Dedifferentiated amniotic fluid mesenchymal stem cell (primary cell): ENCODE data around the gene GRM5.
"Not testable (repeated sequence)": the region's sequence is repeated elsewhere in the genome, so short reads cannot be mapped to it uniquely, and the experiment has no call there.

Source experiments
- DNase-seq: peaks from one replicate; pipeline ENCODE4 v3.0.0-alpha.2; 2016; ENCODE audit errors: extremely low spot score

The GRM5 gene

DNA sequence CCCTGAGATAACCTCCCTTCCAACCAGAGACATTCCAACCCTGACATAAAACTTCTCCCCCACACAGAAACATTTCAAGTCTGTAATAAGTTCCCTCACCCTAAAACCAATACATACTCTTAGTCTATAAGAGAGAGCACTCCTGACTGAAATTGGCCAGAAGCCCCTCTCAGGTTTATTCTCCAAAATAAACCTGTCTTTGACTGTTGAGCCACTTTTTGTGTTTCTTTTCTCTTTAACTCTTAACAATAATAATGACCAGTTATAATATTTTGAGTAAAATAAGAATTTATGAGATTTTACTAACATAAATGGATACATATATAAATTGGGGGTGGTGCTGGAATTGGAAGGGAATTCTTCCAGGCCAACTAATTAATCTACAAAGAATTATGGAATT is 93.6 kb downstream of the GRM5 start:
- DNase-seq = no peak

DNA sequence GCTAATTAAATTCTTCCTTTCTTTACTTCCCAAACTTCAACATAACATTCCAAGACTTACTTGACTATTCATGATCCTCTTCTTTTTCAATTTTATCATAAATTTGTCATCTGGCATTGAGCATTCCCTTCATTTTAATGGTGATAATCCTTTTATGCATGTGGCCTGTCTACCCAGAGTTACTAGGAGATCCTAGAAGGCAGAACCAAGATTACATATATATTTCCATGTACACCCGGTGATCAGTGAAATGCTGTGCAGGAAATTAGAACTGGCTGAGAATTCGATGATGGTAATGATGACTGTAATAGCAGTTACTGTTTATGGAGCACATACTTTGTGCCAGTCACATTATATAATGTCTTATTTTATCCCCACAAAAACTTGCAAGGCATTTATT is 104.2 kb downstream of the GRM5 start:
- DNase-seq = not testable (repeated sequence)

DNA sequence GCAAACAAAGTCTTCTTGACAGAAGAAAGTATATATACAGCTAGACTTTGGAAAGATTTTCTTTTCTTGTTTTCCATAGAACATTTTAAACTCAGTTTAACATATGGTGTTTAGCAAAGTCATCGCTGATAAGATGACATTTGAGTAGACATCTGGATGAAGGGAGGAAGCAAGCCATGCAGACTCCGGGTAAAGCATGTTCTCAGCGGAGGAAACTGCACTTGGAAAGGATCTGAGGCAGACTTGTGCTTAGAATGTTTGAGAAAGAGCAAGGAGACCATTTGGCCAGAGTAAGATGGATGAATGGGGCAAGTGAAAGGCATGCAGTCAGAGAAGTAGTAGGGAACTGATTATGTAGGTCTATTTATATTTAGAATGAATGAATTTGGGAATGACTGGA is 105.9 kb downstream of the GRM5 start:
- not testable (repeated sequence) for DNase-seq

DNA sequence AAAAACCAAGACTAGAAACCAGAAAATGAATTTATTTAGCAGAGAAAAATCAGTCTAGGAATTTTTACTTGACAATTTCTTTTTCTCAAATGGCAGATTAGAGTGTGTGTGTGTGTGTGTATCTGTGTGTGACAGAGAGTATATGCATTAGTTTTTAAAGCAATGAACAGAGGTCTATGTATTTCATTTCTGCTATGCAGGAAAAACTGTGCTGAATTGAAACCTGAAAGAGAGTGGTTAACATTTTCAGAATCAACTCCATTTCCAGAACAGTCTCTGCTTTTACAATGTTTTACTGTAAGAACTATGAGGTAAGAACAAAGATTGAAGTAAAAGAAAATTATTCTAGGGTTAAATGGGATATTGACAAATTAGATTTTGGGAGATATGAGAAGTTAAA is 114.8 kb downstream of the GRM5 start:
- no peak for DNase-seq

DNA sequence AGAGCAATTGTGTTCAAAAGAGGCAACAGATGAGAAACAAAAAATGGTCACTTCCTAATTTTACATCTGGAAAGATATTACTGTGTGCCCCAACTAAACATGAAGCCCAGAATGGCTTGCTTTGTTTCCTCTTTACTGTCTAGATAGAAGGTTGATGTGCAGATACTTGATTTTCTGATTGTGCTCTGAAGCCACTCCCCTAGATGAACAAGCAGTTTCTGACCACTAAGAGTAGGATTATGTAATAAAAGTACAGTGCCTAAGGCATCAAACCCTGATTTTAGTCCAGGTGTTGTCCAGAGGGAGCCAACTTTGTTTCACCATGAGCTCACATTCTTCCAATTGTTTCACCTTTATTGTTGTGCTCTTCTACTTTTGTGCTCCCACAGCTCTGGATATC is 116.9 kb downstream of the GRM5 start:
- DNase-seq = not testable (repeated sequence)

DNA sequence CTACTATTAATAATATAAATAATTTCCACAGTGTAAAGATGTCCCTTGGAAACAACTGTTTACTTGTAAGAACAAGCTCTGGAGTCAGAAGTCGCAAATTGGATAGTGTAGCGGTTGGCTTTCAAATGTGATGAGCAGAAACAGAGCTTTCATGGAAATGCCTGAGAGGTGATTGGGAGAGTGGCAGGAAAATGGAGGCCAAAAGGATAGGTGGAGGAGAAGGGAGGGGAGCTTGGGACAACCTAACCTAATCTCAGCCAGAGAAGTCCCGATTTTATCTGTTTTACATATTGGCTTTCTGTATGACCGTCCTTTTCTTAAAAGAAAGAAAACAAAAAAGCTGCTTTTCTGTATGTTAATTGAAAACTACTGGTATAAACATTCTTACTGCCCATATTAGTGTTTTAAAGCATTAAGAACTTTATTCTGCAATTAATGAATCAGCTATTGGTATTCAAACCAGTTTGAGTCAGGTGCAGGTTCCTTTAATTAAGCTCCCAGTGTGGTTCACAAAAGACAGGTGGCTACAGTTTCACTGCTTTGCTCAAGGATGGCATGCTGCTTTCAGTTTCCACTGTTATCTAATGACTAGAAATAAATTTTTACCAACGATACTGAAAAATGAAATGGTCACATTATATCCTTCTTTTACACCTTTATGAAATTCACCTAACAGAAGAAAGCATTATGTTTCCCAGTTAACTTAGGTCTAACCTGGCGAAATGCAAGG is 117.8 kb downstream of the GRM5 start:
- not testable (repeated sequence) for DNase-seq

DNA sequence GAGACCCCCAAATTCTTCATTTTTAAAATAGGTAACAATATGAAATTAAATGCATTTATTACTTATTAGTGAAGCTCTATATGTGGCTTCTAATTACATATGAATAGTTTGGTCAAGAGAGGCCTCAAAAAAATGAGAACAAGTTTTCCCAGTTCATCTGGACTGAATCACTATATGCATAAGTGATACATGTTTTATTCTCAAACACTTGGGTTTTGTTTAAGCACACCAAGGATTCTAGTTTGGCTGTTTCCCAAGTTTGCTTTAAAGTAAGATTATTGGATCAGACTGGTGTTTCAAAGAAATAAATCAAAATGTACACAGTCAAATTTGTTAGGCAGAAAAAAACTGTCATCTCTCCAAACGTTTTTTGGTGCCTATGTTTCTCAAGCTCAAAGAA is 136.1 kb downstream of the GRM5 start:
- not testable (repeated sequence) for DNase-seq

DNA sequence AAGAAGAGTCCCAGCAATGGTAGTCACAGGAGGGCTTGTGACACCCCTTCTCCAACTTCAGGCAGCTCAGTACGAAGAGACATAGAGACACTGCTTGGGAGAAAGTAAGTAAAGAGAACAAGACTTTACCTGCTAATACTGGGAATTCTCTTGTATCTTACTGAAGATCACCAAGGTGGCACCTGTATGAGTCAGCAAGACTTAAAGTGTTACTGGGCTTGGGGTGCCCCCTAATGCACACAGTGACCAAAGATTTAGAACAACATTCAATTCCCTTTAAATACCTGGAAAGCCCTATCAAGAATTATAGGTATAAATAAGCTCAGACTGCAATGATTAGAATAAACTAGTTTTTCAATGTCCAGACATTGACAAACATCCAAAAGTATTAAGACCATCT is 148.7 kb downstream of the GRM5 start:
- not testable (repeated sequence) for DNase-seq

DNA sequence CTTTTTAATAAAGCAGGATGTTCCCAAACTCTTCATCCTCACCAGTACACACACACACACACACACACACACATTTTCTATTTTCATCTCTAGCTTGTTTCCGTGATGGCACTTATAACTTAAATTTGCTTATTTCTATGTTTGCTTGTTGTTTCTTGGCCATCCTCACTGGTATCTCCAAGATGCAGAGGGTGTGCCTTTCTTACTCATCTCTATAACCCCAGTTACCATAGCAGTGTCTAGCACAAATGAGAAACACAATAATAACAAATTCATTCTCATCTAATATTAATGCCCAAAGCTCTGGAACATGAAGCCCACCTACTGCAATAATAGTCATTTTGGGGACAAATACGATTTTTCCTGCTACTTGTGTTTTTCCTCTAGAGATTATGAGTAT is 156.3 kb downstream of the GRM5 start:
- DNase-seq = no peak

DNA sequence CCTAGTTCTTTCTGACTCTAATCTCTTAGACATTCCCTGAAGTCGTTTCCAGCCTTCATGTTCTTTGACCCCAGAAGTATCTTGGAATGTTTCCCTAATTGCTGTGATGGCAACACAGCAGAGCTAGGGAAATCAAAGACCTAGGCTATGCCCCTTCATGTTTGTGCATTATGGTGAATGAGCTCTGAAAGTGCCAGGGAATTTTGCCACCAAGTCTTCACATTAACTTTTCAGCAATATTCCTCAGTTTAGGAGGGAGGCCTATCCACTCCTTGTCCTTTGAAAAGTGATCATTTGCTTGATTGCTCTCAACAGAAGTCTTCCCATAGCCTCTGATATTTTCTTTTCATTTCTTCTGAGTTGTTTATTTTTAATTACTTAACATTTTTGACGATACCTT is 164.3 kb downstream of the GRM5 start:
- DNase-seq = not testable (repeated sequence)

DNA sequence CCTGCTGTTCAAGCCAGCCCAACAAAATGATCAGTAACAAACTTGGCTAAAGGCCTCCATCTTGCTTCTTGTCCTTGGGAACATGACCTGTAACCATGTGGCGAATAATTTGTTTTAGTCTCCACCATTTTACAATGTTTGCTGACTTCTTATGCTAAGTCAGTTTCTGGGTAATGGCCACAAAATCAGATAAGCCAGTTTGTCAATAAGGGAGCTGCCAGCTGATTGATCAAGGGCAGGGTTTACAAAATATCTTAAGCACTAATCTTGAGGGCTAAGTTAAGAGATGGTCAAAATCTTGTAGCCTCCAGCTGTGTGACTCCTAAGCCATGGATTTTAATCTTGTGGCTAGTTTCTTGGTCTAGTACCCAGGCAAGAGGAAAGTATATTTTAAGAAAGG is 176.9 kb downstream of the GRM5 start:
- not testable (repeated sequence) for DNase-seq

DNA sequence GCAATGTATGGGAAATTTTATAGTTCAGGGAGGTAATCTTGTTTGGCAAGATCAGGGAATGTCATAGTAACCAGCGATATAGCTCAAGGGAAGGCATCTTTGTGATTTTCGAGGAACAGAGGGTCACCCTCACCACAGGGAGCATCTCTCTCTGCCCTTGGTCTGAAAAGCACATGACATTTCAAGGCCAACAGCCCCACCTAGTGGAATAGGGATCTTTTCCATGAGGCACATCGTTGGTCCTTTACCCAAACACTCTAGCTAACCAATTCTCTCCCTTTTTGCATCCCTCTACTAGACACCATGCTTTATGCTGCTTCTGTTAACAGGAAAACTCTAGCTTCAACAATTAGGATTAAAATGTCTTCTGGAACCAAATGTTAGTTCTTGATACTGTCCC is 179.0 kb downstream of the GRM5 start:
- no peak for DNase-seq

DNA sequence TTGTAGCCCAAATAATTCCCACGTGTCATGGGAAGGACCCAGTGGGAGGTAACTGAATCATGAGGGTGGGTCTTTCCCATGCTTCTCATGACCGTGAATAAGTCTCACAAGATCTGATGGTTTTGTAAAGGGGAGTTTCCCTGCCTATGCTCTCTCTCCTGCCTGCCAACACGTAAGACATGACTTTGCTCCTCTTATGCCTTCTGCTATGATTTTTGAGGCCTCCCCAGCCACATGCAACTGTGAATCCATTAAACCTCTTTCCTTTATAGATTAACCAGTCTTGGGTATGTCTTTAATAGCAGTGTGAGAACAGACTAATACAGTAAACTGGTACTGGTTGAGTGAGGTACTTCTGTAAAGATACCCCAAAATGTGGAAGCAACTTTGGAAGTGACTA is 183.0 kb downstream of the GRM5 start:
- not testable (repeated sequence) for DNase-seq

DNA sequence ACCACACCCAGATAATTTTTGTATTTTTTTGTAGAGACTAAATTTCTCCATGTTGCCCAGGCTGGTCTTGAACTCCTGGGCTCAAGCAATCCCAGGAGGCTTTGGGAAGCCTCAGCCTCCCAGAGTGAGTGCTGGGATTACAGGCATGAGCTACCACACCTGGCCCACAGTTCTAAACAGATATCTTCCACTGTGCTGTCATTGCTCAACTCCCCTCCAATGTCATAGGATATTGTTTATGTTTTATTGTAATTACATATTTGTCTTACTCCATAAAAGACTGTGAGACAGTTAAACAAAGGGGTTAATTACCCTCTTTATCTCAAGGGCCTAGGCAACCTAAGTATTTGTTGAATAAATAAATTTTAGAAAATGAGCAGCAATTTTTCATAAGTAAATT is 204.2 kb downstream of the GRM5 start:
- DNase-seq = no peak

DNA sequence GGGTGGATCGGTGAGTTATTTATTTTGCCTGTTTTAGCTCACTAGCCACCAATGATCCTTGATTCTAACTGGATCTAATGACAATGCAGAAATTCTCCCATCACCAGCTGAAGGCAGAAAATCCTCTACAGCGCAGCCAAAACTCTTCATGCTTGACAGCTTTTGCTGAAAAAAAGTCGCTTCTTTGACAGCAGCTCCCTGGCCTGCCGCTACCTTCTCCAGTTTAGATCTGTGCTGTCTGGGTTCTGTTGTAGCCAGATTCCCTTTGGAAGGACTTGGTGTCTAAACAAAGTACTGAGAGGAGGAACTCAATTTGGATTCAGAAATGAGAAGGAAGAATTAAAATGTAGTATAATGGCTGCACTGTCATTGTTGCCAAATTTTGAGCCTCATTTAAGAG is 205.4 kb downstream of the GRM5 start:
- not testable (repeated sequence) for DNase-seq

DNA sequence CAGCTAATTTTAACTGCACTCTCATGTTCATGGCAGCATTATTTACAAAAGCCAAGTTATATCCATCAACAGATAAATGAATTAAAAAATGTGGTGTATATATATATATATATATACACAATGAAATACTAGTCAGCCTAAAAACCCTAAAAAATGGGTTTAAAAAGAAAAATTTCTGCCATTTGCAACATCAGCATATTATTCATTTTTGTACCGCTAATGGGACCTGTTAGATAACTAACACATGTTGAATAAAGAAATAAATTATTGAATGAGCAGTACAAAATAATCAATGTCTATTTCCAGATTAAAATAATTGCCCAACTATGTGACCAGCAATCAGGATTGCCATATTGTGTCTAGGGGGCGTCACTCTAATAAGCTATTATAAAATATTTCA is 211.8 kb downstream of the GRM5 start:
- not testable (repeated sequence) for DNase-seq

DNA sequence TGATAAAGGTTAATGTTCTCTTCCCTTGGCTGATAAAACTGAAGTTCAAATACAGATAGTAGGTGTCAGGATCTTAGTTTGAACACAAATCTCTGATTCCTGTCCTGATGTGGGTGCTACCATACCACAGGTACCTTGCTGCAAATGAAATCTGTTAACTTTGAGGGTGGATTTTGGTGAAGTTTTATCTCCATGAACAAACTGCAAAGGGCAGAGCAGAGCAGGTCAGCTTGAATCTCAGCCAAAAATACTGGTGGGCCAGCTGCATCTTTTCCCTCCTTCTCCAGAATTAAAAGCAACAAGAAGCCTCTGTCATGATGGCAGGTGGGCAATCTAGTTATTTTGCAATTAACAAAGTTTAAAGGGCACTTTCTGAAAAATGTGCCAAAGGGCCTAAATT is 214.2 kb downstream of the GRM5 start:
- not testable (repeated sequence) for DNase-seq

DNA sequence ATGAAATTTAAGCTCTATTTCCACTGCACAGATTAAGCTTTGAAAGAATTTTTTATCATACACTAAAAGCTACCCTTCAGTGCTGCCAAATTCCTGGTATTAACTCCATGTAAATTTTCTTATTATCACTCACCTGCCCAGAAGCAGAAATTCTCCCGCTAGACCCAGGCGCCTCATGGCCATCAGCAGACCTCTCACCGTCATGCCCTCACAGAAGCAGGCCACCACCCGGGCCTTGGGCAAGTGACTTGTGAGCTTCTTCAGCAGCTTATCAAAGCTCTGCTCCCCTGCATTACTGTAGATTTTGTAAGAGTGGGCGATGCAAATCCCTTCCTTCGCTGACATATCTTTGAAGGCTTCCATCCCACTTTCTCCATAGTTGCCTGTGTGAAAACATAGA is 216.0 kb downstream of the GRM5 start:
- not testable (repeated sequence) for DNase-seq

DNA sequence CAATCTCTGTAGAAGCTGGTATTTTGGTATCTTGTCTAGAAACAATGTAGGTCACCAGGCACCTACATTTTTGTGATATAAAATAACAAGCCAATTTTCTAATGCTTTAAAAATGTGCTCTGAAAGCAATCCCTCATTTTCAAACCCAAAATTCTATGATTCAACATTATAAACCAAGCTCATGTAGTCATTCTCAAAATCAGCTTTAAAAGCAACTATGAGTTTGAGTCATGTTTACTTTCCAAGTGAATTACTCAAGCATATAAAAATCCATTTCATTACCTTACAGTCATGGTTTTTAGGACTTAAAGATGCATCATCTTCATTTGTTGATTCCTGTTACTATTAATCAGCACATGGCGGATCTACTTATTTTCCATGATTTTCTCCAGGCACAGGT is 216.4 kb downstream of the GRM5 start:
- peak; percentile 21 for DNase-seq

DNA sequence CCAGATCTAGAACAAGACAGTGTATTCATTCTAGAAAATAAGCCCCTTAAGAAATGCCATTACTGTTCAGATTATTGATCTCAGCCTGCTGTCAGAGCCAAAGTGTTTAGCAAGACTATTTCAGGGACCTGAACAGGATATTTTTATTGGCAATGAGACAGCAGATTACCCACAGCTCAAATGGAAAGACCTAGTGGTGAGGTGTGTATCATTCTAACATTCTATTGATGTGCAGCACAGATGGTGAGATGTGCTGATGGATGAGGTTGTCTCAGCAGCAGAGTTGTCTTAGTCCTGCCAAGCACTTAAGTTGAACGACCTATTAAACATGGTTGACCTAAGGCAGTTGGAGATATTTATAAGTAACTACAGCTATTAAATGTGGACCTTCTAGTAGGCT is 219.5 kb downstream of the GRM5 start:
- not testable (repeated sequence) for DNase-seq

DNA sequence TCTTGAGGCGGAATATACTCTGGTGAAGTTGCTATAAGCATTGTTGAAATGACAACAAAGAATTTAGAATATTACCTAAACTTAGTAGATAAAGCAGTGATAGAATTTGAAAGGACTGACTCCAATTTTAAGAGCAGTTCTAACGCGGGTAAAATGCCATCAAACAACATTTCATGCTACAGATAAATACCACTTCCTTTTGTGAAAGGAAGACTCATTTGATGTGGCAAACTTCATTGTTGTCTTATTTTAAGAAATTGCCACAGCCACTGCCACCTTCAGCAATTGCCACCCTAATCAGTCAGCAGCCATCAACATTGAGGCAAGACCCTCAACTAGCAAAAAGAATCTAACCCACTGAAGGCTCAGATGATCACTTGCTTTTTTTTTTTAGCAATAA is 220.8 kb downstream of the GRM5 start:
- DNase-seq = not testable (repeated sequence)

DNA sequence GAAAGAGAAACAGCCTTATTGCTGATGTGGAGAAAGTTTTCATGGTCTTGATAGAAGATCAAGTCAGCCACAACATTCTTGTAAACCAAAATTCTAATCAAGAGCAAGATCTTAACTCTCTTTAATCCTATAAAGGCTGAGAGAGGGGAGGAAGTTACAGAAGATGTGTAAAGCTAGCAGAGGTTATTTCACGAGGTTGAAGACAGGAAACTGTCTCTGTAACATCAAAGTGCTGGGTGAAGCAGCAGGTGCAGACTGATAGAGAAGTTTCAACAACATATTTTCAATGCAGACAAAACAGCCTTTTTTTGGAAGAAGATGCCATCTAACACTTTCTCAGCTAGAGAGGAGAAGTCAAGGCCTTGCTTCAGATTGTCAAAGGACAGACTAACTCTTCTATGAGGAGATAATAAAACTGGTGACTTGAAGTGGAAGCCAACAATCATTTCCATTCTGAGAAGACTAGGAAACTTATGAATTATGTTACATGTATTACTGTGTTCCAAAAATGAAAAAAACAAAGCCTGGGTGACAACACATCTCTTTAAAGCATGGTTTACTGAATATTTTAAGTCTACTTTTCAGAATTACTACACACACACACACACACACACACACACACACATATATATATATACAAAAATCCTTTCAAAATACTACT is 221.9 kb downstream of the GRM5 start:
- DNase-seq = not testable (repeated sequence)

DNA sequence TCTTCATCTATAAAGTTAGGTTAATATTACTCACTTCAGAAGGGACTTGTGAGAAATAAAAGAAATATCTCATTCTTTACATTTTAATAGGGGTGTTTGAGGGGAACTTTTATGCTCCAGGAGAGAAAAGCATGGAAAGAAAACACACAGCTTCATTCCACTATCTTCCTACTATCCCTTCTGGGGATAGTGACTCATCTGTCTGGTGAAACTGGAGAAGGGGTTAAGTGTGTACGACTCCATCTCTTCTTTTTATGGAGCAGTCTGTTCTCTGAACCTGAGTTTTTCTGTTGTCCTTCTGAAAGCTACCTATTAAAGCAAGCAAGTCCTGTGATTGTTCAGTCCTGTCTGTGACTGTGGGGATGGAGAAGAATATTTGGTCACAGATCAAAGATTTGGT is 227.6 kb downstream of the GRM5 start:
- DNase-seq = not testable (repeated sequence)
